SJCRH30 (cell line): Measurements from ENCODE around the gene CCL26. TPM values are rescaled to one million over a fixed set of nuclear protein-coding genes. Genes with fewer than 3 reads are reported as not detected.
"Not testable (repeated sequence)": the region's sequence is repeated elsewhere in the genome, so short reads cannot be mapped to it uniquely, and the experiment has no call there.

Experiments
- DNase-seq, 2 experiments: peaks; one replicate each; pipeline ENCODE4 v3.0.0-alpha.2; 2015 to 2020
- H3K27ac ChIP-seq: fragments of 250-450 bp; sonication (Bioruptor Pico); 2 replicates; pipeline ENCODE4 v1.5.1; 2020; ENCODE audit warnings: mild to moderate bottlenecking, moderate library complexity
- H3K27me3 ChIP-seq: fragments of 250-450 bp; sonication (Bioruptor Pico); 2 replicates; pipeline ENCODE4 v1.5.1; 2020; ENCODE audit warnings: mild to moderate bottlenecking, moderate library complexity
- H3K36me3 ChIP-seq: fragments of 250-450 bp; sonication (Bioruptor Pico); 2 replicates; pipeline ENCODE4 v1.5.1; 2020; ENCODE audit warnings: mild to moderate bottlenecking, moderate library complexity
- H3K4me1 ChIP-seq: fragments of 250-450 bp; sonication (Bioruptor Pico); 2 replicates; pipeline ENCODE4 v1.5.1; 2020; ENCODE audit warnings: mild to moderate bottlenecking, moderate library complexity
- H3K4me3 ChIP-seq: fragments of 250-450 bp; sonication (Bioruptor Pico); 2 replicates; pipeline ENCODE4 v1.5.1; 2020; ENCODE audit warnings: mild to moderate bottlenecking, moderate library complexity
- H3K9me3 ChIP-seq: fragments of 250-450 bp; sonication (Bioruptor Pico); replicated peaks from 2 replicates; pipeline ENCODE4 v1.5.1; 2020; ENCODE audit warnings: mild to moderate bottlenecking, moderate library complexity
- total RNA-seq: library from RNA; depleted of rRNA; stranded (reverse); fragments of >200 nt; shearing (Covaris generic); gene quantifications from 2 replicates; pipeline ENCODE4 v1.2.3, GENCODE V29; 2014

CCL26 gene
- total RNA-seq, 1 experiment from 2014 or later = not detected

- no peaks in the 10 kb centered on the region for H3K4me1 ChIP-seq
- no peak overlapping the region for H3K27ac ChIP-seq
- peaks cover 12% of the 10 kb centered on the region; the same call in 1 of the 2 replicates for H3K9me3 ChIP-seq
- no peaks in the 10 kb centered on the region for H3K36me3 ChIP-seq
- no peaks in the 10 kb centered on the region for H3K27me3 ChIP-seq
- H3K4me3 ChIP-seq = no peak overlapping the region
- DNase-seq = no peak
Observed at GRCh38 chr7:75806560-75807307, 34.7 kb upstream of the CCL26 start.

GRCh38 chr7:75804705-75805104, 32.7 kb upstream of the CCL26 start:
- peaks cover 12% of the 10 kb centered on the region; the same call in 1 of the 2 replicates for H3K9me3 ChIP-seq
- no peak overlapping the region for H3K4me3 ChIP-seq
- H3K27ac ChIP-seq = no peak overlapping the region
- DNase-seq = no peak
- H3K27me3 ChIP-seq = no peaks in the 10 kb centered on the region
- no peaks in the 10 kb centered on the region for H3K4me1 ChIP-seq
- no peaks in the 10 kb centered on the region for H3K36me3 ChIP-seq

- no peak overlapping the region for H3K4me3 ChIP-seq
- H3K27me3 ChIP-seq = no peaks in the 10 kb centered on the region
- no peak overlapping the region for H3K27ac ChIP-seq
- no peaks in the 10 kb centered on the region for H3K36me3 ChIP-seq
- H3K4me1 ChIP-seq = no peaks in the 10 kb centered on the region
- peaks cover 12% of the 10 kb centered on the region; the same call in 1 of the 2 replicates for H3K9me3 ChIP-seq
- DNase-seq = no peak
Observed at GRCh38 chr7:75804004-75804403, 32.0 kb upstream of the CCL26 start.

- Histone ChIP-seq H3K4me3 (no peak overlapping the region), H3K27me3 (no peaks in the 10 kb centered on the region), H3K36me3 (no peaks in the 10 kb centered on the region), H3K9me3 (peaks cover 12% of the 10 kb centered on the region; the same call in 1 of the 2 replicates), H3K27ac (no peak overlapping the region), H3K4me1 (no peaks in the 10 kb centered on the region)
- DNase-seq = no peak
Observed at GRCh38 chr7:75802552-75802821, 30.5 kb upstream of the CCL26 start.

GRCh38 chr7:75798770-75799169, 26.8 kb upstream of the CCL26 start:
- Histone ChIP-seq H3K27me3 (no peaks in the 10 kb centered on the region; the same call in 1 of the 2 replicates), H3K36me3 (no peaks in the 10 kb centered on the region), H3K9me3 (no peaks in the 10 kb centered on the region), H3K4me1 (no peaks in the 10 kb centered on the region), H3K27ac (no peak overlapping the region), H3K4me3 (no peak overlapping the region)
- DNase-seq = no peak

- H3K27me3 ChIP-seq = no peaks in the 10 kb centered on the region; the same call in 1 of the 2 replicates
- H3K27ac ChIP-seq = no peak overlapping the region
- no peak overlapping the region for H3K4me3 ChIP-seq
- peaks cover 6% of the 10 kb centered on the region for H3K4me1 ChIP-seq
- H3K36me3 ChIP-seq = no peaks in the 10 kb centered on the region
- DNase-seq = no peak
- no peaks in the 10 kb centered on the region for H3K9me3 ChIP-seq
Observed at GRCh38 chr7:75796420-75796819, 24.4 kb upstream of the CCL26 start.

- no peak for DNase-seq
- Histone ChIP-seq H3K4me3 (no peak overlapping the region), H3K27me3 (no peaks in the 10 kb centered on the region; the same call in 1 of the 2 replicates), H3K4me1 (peaks cover 10% of the 10 kb centered on the region), H3K36me3 (no peaks in the 10 kb centered on the region), H3K27ac (no peak overlapping the region), H3K9me3 (no peaks in the 10 kb centered on the region)
Observed at GRCh38 chr7:75795831-75796285, 23.8 kb upstream of the CCL26 start.

GRCh38 chr7:75793676-75794075, 21.7 kb upstream of the CCL26 start:
- Histone ChIP-seq H3K27ac (no peak overlapping the region), H3K9me3 (no peaks in the 10 kb centered on the region)
- no peak for DNase-seq

GRCh38 chr7:75792567-75792966, 20.6 kb upstream of the CCL26 start:
- not testable (repeated sequence) for H3K27me3 ChIP-seq, H3K4me3 ChIP-seq, H3K4me1 ChIP-seq, DNase-seq, H3K27ac ChIP-seq, H3K9me3 ChIP-seq, H3K36me3 ChIP-seq

More at GRCh38 chr7:75793676-75794075, 21.7 kb upstream of the CCL26 start:
- Histone ChIP-seq H3K4me1 (peaks cover 10% of the 10 kb centered on the region), H3K36me3 (no peaks in the 10 kb centered on the region), H3K4me3 (no peak overlapping the region), H3K27me3 (no peaks in the 10 kb centered on the region; the same call in 1 of the 2 replicates)

- DNase-seq = no peak
- Histone ChIP-seq H3K27me3 (no peaks in the 10 kb centered on the region; the same call in 1 of the 2 replicates), H3K9me3 (no peaks in the 10 kb centered on the region), H3K36me3 (no peaks in the 10 kb centered on the region), H3K4me1 (peaks cover 10% of the 10 kb centered on the region), H3K4me3 (no peak overlapping the region), H3K27ac (no peak overlapping the region)
Observed at GRCh38 chr7:75789361-75789924, 17.4 kb upstream of the CCL26 start.

GRCh38 chr7:75788154-75788847, 16.3 kb upstream of the CCL26 start:
- not testable (repeated sequence) for H3K4me1 ChIP-seq, DNase-seq, H3K27ac ChIP-seq, H3K4me3 ChIP-seq, H3K36me3 ChIP-seq, H3K9me3 ChIP-seq, H3K27me3 ChIP-seq

GRCh38 chr7:75783058-75783457, 11.0 kb upstream of the CCL26 start:
- H3K27me3 ChIP-seq, H3K27ac ChIP-seq, H3K4me1 ChIP-seq, H3K9me3 ChIP-seq, DNase-seq, H3K36me3 ChIP-seq, H3K4me3 ChIP-seq: not testable (repeated sequence)

GRCh38 chr7:75780647-75781273, 8.7 kb upstream of the CCL26 start:
- DNase-seq = not testable (repeated sequence)

GRCh38 chr7:75779516-75779915, 7.5 kb upstream of the CCL26 start:
- not testable (repeated sequence) for H3K27ac ChIP-seq, H3K9me3 ChIP-seq, H3K4me1 ChIP-seq, H3K36me3 ChIP-seq, H3K4me3 ChIP-seq, H3K27me3 ChIP-seq, DNase-seq

More at GRCh38 chr7:75780647-75781273, 8.7 kb upstream of the CCL26 start:
- H3K4me1 ChIP-seq, H3K36me3 ChIP-seq, H3K27me3 ChIP-seq, H3K4me3 ChIP-seq, H3K27ac ChIP-seq, H3K9me3 ChIP-seq: not testable (repeated sequence)

GRCh38 chr7:75779035-75779434, 7.0 kb upstream of the CCL26 start:
- not testable (repeated sequence) for H3K27me3 ChIP-seq, H3K27ac ChIP-seq, H3K4me3 ChIP-seq, H3K4me1 ChIP-seq, DNase-seq, H3K9me3 ChIP-seq, H3K36me3 ChIP-seq
